Left renal cortex interstitium (tissue), 4 donors: Measurements from ENCODE around the gene NR2F2. TPM values are rescaled to one million over a fixed set of nuclear protein-coding genes. Genes with fewer than 3 reads are reported as not detected.

Experiments
- DNase-seq, 4 donors: peaks; one replicate each; pipeline ENCODE4 v3.0.0-alpha.2; 2013; ENCODE audit warnings: low read depth in 4 of 4, low spot score in 2 of 4, missing footprints in 1 of 4
- polyA plus RNA-seq, 4 donors: library from polyadenylated mRNA; unstranded; fragments of 120-200 nt; gene quantifications; one replicate each; pipeline ENCODE4 v1.2.1, GENCODE V29; 2013; ENCODE audit not compliant: insufficient read length in 4 of 4

The NR2F2 gene
- polyA plus RNA-seq, 4 donors, result 347 to 409 (median 377) TPM

GRCh38 chr15:96316953-96317629 lies 13.4 kb upstream of the NR2F2 start:
- DNase-seq, result no peak

GRCh38 chr15:96320107-96320506 lies 10.4 kb upstream of the NR2F2 start:
- peak; percentile 24 to 68 (median 37) for DNase-seq

- peak; percentile 55 to 77 (median 61) for DNase-seq
Measured at GRCh38 chr15:96320703-96321638, 9.5 kb upstream of the NR2F2 start.

GRCh38 chr15:96321639-96322535 lies 8.6 kb upstream of the NR2F2 start:
- peak; percentile 47 to 75 (median 59) for DNase-seq

- peak; percentile 67 to 82 (median 78) for DNase-seq
Measured at GRCh38 chr15:96322536-96323318, 7.8 kb upstream of the NR2F2 start.

- DNase-seq, result no peak
Measured at GRCh38 chr15:96323319-96324145, 7.0 kb upstream of the NR2F2 start.

- peak; percentile 40 to 73 (median 49) for DNase-seq
Measured at GRCh38 chr15:96324192-96324895, 6.2 kb upstream of the NR2F2 start.

- DNase-seq, result peak; percentile 32 to 77 (median 37)
Measured at GRCh38 chr15:96324940-96325540, 5.5 kb upstream of the NR2F2 start.

- DNase-seq, result peak; percentile 46 to 89 (median 64)
Measured at GRCh38 chr15:96325541-96326327, 4.8 kb upstream of the NR2F2 start.

- peak; percentile 26 to 72 (median 43) for DNase-seq
Measured at GRCh38 chr15:96326328-96327154, 4.0 kb upstream of the NR2F2 start.

GRCh38 chr15:96327155-96327741 lies 3.3 kb upstream of the NR2F2 start:
- peak; percentile 82 to 96 (median 88) for DNase-seq

GRCh38 chr15:96328181-96328876 lies 2.2 kb upstream of the NR2F2 start:
- peak in 2 of 4 donors; percentile 41 to 75 for DNase-seq

- no peak for DNase-seq
Measured at GRCh38 chr15:96328877-96329195, 1.7 kb upstream of the NR2F2 start.

- DNase-seq, result peak in 3 of 4 donors; percentile 41 to 79 (median 59)
Measured at GRCh38 chr15:96329403-96329981, 1.0 kb upstream of the NR2F2 start.

GRCh38 chr15:96330064-96330449 lies 443 bp upstream of the NR2F2 start:
- DNase-seq, result peak in 2 of 4 donors; percentile 54 to 79
